A172 (cell line): ENCODE measurements around the gene RAB8A. TPM values are rescaled to one million over a fixed set of nuclear protein-coding genes. Genes with fewer than 3 reads are reported as not detected.

ENCODE experiments used
- DNase-seq: peaks from one replicate; pipeline ENCODE4 v3.0.0-alpha.2; 2015; ENCODE audit warnings: low spot score
- total RNA-seq: library from RNA; depleted of rRNA; stranded (reverse); fragments of >200 nt; shearing (Covaris generic); gene quantifications from 2 replicates; pipeline ENCODE4 v1.2.3, GENCODE V29; 2014

RAB8A gene
- total RNA-seq, 1 experiment from 2014 or later, result 60.3 TPM

DNA sequence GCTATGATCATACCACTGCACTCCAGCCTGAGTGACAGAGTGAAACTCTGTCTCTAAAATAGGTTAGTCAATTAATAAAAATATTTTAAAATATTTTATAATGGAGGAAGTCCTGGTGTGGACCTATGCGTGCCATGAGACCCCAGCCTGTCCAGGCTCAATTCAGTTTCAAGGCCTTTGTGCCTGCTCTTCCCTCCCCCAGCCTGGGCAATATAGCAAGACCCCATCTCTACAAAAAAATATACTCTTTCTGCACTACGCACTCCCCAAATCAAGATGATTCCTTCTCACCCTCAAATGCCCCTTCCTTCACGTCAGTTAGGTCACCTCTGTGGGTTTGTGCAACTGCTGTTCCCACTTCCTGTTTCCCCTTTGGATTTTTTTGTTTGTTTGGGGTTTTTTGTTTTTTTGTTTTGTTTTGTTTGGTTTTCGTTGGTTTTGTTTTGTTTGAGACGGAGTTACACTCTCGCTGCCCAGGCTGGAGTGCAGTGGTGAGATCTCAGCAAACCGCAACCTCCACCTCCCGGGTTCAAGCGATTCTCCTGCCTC, 30.4 kb downstream of the RAB8A start:
- DNase-seq, result no peak

DNA sequence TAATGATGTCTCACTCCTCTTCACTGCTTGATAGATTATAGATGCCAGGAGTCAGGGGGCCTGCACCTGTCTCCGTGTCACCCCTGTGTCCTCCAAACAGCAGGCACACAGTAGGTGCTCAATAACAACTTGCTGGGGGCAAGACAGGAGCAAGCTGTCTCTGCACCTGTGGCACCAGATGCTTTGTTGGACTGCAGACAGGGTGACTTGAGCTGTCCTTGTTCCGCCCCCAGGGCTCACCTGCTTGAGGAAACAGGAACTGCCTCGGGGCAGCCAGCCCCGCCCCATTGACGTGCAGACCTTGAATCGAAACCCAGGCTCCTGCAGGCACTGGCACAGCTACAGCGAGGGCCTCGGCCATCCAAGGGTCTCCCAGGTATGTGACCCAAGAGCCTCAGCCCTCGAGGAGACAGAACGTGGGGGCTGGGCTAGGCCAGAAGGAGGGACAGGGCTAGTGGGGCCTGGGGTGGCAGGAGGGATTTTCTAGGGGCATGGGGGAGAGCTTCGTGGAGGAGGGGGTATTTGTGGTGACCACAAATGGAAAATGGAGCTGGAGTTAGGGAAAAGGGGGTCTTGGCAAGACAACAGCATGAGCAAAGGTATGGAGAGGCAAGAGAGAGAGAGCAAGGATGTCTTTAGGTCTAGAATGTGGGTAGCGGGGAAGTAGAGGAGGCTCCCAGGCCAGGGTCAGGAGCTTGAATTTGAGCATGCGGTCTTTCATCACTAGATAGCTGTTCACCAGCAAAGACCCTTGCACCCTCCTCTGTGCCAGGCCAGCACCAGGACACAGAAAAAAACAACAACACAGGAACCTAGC, 31.9 kb downstream of the RAB8A start, which contains the start of gene HSH2D:
Gene HSH2D, plus strand, starts transcription at position 287 of the 817 bp plus-strand sequence. CDS start 5,066 bp downstream, outside the sequence.
- no peak for DNase-seq

- no peak for DNase-seq
These were observed 32.5 kb downstream of the RAB8A start for GRCh38 chr19:16144216-16144581.

GRCh38 chr19:16146112-16146511, 34.4 kb downstream of the RAB8A start:
- no peak for DNase-seq

GRCh38 chr19:16148443-16149229, 36.9 kb downstream of the RAB8A start:
- no peak for DNase-seq

GRCh38 chr19:16153582-16154336, 42.1 kb downstream of the RAB8A start:
- peak; percentile 37 for DNase-seq

- DNase-seq, result no peak
These were observed 42.9 kb downstream of the RAB8A start for GRCh38 chr19:16154557-16154956.

GRCh38 chr19:16155128-16155527, 43.4 kb downstream of the RAB8A start:
- no peak for DNase-seq

GRCh38 chr19:16156904-16157303, 45.2 kb downstream of the RAB8A start:
- no peak for DNase-seq

- DNase-seq, result no peak
These were observed 45.9 kb downstream of the RAB8A start for GRCh38 chr19:16157601-16158000.

- DNase-seq, result no peak
These were observed 48.0 kb downstream of the RAB8A start for GRCh38 chr19:16159655-16160054.

DNA sequence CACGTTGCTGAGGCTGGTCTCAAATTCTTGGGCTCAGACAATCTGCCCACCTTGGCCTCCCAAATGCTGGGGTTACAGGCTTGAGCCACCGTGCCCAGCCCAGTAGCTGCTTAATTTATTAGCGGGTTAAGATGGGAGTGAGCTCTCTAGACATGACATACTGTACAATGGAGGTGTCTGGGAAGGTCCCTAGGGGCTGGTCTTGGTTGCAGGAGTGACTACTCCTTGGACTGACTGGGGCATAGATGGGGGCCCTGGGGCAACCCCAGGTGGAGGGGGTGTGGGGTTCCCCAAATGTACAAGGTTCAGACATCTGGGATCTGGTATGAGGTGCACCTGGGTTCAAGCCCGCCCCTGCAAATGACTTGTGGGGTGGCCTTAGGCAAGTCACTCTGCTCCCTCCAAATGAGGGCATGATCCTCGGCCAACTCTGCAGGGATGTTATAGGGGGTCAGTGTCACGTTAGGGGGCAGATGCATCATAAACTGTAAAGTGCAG, 48.8 kb downstream of the RAB8A start:
- DNase-seq, result no peak

DNA sequence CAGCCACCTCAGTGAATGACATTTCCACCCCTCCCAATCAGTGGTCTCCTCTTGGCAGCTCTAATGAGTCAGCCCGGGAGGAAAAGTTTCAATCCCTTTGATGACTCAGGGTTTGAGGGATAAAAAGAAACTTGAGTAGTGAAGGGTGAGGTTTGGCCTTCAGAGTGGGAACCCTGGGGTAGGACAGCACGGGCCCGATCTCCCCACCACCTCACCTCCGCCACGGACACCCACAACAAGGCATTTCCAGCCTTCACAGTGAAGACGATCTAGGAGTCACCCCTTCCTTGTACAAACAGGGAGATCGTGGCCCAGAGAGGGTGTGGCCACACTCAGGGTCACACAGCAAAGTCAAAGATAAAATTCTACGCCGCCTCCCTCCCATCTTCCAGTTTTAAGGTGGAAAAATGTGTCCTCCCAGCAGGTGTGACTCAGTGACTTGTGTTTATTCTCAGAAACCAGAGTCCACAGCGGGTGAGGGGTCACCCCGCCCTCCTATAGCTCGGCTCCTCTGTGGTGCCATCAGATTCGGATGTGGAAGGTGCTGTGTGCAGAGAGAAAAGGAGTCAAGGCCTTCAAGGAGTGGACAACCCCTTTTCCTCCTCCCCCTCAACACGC, 49.4 kb downstream of the RAB8A start:
- DNase-seq, result peak; percentile 94

GRCh38 chr19:16161840-16162239, 50.2 kb downstream of the RAB8A start:
- peak; percentile 93 for DNase-seq

DNA sequence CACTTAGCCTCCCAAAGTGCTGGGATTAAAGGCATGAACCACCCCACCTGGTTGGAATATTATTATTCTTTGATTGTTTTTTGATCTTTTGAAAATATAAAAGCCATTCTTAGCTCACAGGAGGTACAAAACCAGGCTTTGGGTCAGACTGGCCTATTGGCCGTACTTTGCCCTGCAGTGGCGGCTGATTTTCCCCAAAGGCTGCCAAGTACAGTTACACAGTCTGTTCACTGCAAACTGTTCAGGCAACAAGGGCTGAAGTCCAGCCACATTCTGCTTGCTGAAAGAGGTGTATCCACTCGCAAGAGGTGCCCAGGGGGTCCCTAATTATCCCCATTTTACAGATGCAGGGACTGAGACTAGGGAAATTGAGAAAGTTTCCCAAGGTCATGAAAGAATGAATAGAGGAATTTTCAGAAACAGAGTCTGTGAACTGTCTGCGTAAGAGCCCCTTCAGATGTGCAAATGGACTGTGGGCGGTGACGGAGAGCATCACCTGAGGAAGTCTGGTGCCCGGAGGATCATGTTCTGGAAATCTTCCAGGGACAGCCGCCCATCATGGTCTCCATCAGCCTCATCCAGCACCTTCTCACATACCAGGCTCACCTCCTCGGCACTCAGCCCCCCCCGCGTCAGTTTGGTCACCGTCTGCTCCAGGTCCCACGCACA, 52.7 kb downstream of the RAB8A start:
- DNase-seq, result no peak

DNA sequence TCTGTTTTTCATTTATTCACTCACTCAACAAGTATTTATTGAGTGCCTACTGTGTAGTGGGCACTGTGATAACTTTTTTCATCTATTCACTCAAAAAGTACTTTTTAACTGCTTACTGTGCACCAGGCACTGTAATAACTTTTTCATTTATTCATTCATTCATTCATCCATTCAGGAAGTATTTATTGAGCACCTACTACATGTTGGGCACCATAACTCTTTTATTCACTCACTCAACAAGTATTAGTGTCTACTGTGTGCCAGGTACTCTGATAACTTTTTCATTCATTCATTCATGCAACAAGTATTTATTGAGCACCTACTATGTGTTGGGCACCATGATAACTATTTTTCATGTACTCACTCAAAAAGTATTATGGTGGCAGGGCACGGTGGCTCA, 54.7 kb downstream of the RAB8A start:
- DNase-seq, result no peak

GRCh38 chr19:16167055-16167454, 55.4 kb downstream of the RAB8A start:
- DNase-seq, result no peak

- DNase-seq, result no peak
These were observed 56.9 kb downstream of the RAB8A start for GRCh38 chr19:16168465-16169081.

DNA sequence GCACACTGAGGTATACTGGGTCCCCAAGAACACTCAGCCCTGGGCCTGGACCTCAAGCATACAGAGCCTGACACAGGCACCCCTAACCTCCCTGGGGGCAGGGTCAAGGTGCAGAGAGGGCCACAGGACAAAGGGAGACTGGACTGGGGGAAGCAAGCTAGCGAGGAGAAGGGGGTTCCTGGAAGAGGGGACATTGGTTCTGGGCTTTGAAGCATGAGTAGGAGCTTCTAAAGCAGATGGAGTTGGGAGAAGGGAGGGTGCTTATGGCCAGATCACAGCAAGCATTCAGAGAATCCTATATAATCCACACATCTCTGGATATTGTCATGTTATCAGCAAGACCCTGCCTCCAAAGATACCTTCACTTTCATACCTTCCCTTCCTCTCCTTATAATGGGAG, 58.4 kb downstream of the RAB8A start:
- DNase-seq, result no peak

DNA sequence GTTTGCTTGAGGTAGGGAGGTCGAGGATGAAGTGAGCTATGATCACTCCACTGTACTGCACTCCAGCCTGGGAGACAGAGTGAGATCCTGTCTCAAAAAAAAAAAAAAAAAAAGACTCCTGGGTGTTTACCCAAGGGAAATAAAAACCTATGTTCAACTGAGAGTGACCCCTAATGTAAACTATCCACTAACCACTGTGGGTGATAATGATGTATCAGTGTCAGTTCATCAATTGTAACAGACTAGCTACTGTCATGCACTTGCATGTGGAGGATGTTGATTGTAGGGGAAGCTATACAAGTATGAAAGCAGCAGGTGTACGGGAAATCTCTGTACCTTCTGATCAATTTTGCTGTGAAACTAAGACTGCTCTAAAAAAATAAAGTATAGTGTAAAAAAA, 64.3 kb downstream of the RAB8A start:
- DNase-seq, result no peak
